Epidermal melanocyte (primary cell): ENCODE measurements around the gene CMPK2.
"Not testable (repeated sequence)": the region's sequence is repeated elsewhere in the genome, so short reads cannot be mapped to it uniquely, and the experiment has no call there.

Source experiments
- DNase-seq: peaks from one replicate; pipeline ENCODE4 v3.0.0; 2011; ENCODE audit warnings: low spot score; ENCODE audit not compliant: insufficient read length

The CMPK2 gene

DNA sequence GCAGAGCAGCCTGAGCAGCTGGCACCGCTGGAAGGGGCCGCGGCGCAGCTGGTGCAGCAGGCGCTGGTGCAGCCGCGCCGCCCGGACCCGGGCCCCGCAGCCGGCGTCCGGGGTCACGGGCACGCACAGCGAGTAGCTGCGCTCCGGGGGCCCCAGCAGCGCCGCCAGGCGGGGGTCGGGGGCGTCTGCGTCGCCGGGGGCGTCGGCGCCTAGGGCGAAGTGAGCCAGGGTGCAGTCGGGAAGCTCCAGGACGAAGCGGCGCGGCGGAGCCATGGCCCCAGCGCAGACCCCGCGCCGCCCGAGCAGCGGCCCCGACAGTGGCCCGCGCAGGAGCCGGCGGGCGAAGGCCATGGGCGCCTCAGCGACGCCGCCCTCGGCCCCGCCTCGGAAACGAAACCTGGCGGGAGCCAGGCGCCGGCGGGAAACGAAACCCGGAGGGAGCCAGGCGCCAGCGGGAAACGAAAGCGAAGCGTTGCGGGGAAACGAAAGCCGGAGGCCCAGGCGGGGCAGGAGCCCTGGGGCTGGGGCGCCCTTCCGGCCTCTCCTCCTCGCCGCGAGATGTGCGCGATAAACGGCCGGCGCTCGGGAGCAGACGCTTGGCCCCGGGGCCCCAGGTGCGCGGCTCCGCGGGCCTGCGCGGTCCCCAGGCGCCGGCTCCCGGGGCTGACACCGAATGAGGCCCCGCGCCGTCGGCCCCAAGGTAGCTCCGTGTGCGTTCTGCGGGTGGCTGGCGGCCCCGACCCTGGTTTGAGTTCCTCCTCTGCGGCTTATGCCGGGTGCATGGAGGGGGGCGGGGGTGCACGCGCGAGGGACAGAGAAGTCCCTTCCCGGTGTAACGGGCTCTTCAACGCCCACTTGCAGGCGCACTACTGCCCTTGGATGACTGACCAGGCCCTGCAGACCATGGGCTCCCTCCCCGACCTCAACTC, at the start of gene CMPK2:
TSS of gene CMPK2 (minus strand) at position 562 of the 929 bp plus-strand sequence. CDS start at position 351, 211 bp downstream.
- DNase-seq: peak; percentile 66

DNA sequence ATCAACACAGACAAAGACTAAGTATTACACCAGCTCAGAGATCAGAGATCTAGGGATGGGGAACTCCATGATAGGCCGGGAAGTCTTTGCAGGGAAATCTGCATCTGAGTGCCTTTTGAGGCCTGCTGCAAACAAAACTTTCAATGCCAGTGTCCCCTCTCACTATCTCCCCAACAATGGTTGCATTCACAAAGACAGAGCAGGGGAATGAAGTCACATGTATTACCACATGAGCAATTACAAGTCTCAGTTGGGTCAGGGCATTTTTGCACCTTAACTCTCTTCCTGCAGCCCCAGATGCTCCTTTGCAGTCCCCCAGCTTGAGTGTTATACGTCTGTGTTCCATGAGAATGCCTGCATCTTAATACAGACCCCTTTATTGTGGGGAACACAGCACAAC, 49.7 kb upstream of the CMPK2 start:
- DNase-seq: no peak

DNA sequence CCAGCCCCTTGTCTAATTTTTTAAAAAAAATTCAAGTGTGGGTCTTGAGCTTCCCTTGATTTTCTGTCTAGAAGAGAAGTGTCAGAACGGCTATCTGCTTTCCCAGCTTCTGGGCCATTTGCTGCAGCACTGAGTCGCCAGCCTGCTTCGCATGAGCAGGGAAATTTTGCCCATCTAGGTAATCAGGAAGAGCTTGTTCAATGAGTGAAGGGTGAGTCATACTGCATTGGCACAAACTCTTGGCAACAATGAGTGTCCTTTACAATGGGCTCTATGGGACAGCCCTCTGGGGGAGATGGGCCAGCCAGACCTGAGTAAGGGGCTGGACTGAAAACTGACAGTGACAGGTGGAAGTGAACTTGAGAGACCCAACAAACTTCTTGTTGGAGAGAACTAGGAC, 49.1 kb upstream of the CMPK2 start:
- no peak for DNase-seq

GRCh38 chr2:6913415-6914157, 47.9 kb upstream of the CMPK2 start:
- DNase-seq: no peak

DNA sequence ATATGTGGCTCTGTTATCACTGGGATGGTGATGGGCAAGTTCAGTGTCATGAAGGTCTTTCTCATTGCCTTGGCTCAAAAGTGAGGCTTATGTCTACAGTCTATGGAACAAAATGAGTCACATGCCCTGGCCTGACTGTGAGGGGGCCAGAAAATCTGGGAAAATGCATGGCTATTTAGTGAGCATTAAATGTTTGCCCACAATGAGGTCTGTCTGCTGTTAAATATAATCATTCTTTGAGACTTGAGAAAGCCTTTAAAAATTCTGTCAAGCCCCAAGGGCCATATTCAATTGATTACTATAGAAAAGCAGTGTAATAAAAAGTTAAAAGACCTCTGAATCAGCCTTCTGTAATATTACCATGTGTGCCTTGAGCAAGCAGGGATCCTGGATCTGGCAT, 46.0 kb upstream of the CMPK2 start:
- DNase-seq: no peak

GRCh38 chr2:6909431-6910385, 44.0 kb upstream of the CMPK2 start:
- no peak for DNase-seq

- DNase-seq: no peak
Observed at GRCh38 chr2:6908291-6908690, 42.6 kb upstream of the CMPK2 start.

GRCh38 chr2:6906165-6906741, 40.5 kb upstream of the CMPK2 start:
- DNase-seq: no peak

- no peak for DNase-seq
Observed at GRCh38 chr2:6905668-6906067, 40.0 kb upstream of the CMPK2 start.

- DNase-seq: not testable (repeated sequence)
Observed at GRCh38 chr2:6902581-6902980, 36.9 kb upstream of the CMPK2 start.

DNA sequence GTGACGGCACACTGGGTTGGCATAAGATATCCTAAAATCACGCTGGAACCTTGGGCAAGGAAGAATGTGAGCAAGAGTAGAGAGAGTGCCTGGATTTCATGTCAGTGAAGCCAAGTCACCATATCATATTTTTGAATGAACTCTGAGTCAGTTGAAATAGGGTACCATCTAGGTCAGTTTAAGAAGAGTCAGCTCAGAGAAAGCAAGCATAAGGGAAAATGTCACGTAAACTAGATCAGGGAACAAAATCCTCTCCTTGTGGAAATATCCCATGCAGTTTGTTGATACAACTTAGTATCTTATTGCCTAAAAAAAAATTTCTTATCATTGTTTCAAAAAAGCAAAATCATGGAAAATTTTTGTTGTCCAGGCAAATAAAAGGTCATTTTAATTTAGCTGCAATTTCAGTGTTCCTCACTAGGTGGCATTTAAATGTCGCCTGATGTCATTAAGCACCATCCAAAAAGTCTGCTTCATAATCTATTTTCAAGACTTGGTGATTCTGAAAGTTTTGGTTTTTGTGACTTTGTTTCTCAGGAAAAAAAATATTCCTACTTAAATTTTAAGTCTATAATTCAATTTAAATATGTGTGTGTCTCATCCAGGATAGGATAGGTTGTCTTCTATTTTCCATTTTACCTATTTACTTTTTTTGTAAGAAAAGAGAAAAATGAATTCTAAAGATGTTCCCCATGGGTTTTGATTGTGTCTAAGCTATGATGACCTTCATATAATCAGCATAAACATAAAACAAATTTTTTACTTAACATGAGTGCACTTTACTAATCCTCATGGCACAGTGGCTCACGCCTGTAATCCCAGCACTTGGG, 31.4 kb upstream of the CMPK2 start:
- DNase-seq: no peak

DNA sequence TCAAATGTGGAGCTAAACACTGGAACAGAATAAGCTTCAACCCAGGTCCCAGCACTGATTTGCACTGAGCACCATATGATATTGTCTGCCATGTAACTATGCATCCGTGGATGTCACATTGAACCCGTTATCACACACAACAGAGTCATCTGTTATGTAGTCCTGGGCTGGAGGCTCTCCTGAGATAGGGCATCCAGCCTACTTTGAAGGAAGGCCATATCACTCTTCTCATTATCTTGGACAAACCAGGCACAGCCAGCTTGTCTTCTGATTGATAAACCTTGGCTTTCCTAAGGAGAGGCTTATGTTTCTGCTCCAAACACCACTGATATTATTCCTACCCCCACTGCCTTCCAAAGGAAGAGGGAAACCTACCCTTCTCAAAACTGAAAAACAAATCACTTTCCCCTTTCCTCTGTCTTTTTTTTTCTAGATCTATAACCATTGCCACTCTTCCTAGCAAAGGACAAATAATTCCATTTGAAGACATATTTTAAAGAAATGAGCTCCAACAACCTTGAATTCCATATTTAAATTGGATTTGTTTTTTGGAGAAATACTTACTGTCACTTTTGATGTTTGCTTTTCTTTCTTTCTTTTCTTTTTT, 28.3 kb upstream of the CMPK2 start:
- no peak for DNase-seq

DNA sequence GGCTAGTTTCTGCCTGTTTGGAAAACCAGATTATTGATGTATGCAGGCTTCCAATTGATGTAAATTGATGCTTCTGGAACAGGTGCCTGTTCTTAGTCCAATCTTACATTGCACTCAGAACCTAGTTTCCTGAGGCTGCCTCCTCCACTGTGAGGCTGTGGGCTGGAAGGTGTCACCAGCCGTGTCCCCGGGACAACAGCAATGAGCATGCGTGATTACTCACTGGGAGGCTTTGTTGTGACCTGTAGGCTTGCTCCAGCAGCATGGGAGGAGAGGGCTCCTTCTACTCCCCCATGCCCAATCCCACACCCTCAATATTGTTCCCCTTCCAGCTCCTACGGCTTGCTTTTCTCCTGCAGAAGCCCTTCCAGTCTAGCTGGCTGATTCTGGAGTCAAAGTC, 23.0 kb upstream of the CMPK2 start:
- no peak for DNase-seq

- no peak for DNase-seq
Observed at GRCh38 chr2:6887751-6888192, 22.1 kb upstream of the CMPK2 start.

- no peak for DNase-seq
Observed at GRCh38 chr2:6885968-6886367, 20.3 kb upstream of the CMPK2 start.

- DNase-seq: no peak
Observed at GRCh38 chr2:6885551-6885950, 19.8 kb upstream of the CMPK2 start.

DNA sequence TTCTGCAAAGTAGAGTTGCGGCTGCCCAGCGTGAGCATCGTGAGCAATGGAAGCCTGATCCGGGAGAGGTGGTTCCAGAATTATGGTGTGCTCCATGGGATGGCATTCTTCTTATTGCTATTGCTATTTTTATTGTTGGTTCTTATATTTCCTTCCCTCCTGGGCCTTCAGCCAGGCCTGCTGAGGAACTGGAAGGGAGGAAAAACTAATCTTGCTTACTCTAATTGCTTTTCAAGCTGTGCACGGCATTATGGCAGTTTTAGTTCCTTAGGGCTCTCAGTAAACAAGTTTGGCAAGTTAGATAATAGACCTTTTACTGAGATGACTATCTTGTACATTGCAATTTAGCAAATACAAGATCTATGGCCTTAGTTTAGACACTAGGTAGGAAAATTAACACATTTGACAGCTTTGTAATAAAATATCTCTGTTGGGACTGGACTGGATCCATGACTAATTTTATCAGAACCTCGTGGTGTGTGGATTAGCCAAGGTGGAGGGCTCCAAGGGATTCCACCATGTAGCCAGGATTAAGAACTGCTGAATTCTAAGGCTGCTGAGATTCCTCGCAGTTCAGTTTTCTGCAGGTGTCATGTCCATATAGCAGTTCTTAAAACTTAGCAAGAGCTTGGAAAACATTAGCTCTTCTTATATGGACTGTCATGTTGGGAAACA, 17.9 kb upstream of the CMPK2 start:
- no peak for DNase-seq

DNA sequence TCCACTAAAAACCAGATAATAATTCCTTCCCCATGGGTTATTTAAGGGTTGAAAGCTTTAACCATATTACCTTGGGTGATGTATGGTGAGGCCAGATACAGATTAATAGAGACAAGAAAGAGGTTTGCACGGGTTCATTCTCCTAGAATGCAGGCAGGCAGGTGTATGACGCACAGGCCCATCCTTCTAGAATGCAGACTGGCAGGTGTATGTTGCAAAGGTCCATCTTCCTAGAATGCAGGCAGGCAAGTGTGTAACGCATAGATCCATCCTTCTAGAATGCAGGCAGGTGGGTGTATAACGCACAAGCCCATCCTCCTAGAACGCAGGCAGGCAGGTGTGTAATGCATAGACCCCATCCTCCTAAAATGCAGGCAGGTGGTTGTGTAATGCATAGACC, 15.8 kb upstream of the CMPK2 start:
- DNase-seq: no peak

- DNase-seq: no peak
Observed at GRCh38 chr2:6881046-6881445, 15.3 kb upstream of the CMPK2 start.
